GM12801 (cell line): ENCODE measurements around the gene MMP19.

Experiments
- CTCF ChIP-seq: IDR thresholded peaks from one replicate; pipeline ENCODE4 v1.5.1; 2011; ENCODE audit warnings: control low read depth; ENCODE audit not compliant: insufficient read length; ENCODE audit errors: extremely low read depth

MMP19 gene

DNA sequence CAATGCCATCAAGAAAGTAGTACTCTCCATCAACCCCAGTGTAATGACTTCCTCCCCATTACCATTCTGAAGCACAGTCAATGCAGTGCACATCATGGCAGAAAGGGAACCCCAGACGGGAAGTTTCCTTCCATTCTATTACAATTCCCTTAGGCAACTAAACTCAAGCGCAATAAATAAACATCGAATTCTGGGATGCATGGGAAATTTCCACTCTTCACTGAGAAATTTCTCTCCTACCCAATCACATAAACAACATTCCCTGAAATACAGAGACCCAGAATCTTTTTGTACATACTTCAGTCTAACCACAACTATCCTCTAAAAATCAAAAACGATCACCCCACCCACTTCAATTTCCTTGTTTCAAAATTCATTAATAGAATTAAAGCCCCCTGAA is 45.2 kb downstream of the MMP19 start:
- no peak for TF ChIP-seq CTCF

GRCh38 chr12:55797068-55797467 is 45.7 kb downstream of the MMP19 start:
- no peak for TF ChIP-seq CTCF

DNA sequence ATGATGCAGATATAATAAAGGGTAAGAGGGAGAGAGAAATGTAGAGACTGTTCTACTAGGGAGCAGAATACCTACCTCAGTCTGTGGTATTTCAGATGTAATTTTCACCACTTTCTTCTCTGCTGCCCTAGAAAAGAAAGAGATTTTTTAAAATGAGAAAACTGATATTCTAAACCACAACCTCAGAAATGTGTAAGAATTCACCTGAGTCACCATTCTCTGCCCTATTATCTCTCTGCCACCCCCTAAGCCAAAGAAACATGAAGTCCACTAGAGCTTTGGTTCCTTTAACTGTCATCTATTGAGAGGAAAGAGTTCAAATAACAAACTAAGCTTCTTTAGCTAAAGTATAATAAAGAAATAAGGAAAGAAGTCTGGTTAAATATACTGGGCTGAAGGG is 46.8 kb downstream of the MMP19 start:
- no peak for TF ChIP-seq CTCF

- TF ChIP-seq CTCF, result no peak
These were observed 52.8 kb downstream of the MMP19 start for GRCh38 chr12:55789893-55790292.

- no peak for TF ChIP-seq CTCF
These were observed 53.6 kb downstream of the MMP19 start for GRCh38 chr12:55789171-55789570.

- no peak for TF ChIP-seq CTCF
These were observed 54.2 kb downstream of the MMP19 start for GRCh38 chr12:55788546-55788945.
